H1 (cell line): ENCODE measurements around the gene CCNY. TPM values are rescaled to one million over a fixed set of nuclear protein-coding genes. Genes with fewer than 3 reads are reported as not detected.

ENCODE experiments used
- CTCF ChIA-PET: fragments of 300-600 bp; sonication (Branson Sonifier 250); formaldehyde crosslinking; loops from one replicate; lab custom pipeline; 2021; ENCODE audit not compliant: partially characterized antibody; lab: Charles Lee
- POLR2A ChIA-PET: fragments of 300-600 bp; sonication (Branson Sonifier 250); formaldehyde crosslinking; loops from one replicate; lab custom pipeline; 2021; ENCODE audit warnings: inconsistent platforms; ENCODE audit not compliant: partially characterized antibody; lab: Charles Lee
- DNase-seq, 2 experiments: peaks; one replicate each; pipeline versions ENCODE4 v3.0.0 to v3.0.0-alpha.2; 2010 to 2022; ENCODE audit warnings: low spot score in 2 of 2, low read depth in 1 of 2, mixed read lengths in 1 of 2
- FAIRE-seq: peaks from 2 replicates; lab custom pipeline; 2011; peaks lifted over from hg19 to GRCh38; lab: Jason Lieb, UNC
- H2AFZ ChIP-seq: 2 replicates; pipeline ENCODE4 v1.8.1; 2012; ENCODE audit warnings: low read length, inconsistent platforms
- H2AK5ac ChIP-seq: 2 replicates; pipeline ENCODE4 v1.6.1; 2013; ENCODE audit warnings: low read depth, low read length
- H2BK120ac ChIP-seq: replicated peaks from 2 replicates; pipeline ENCODE3; 2013; ENCODE audit warnings: low read depth, low read length, inconsistent platforms
- H2BK12ac ChIP-seq: 2 replicates; pipeline ENCODE4 v1.6.1; 2013; ENCODE audit warnings: low read depth, low read length
- H2BK15ac ChIP-seq: 2 replicates; pipeline ENCODE4 v1.6.1; 2013; ENCODE audit warnings: low read length
- H2BK20ac ChIP-seq: 2 replicates; pipeline ENCODE4 v1.6.1; 2013; ENCODE audit warnings: low read length
- H2BK5ac ChIP-seq: 2 replicates; pipeline ENCODE4 v1.6.1; 2013; ENCODE audit warnings: low read depth, low read length
- H3K14ac ChIP-seq: 2 replicates; pipeline ENCODE4 v1.6.1; 2013; ENCODE audit warnings: inconsistent platforms; ENCODE audit not compliant: insufficient read length
- H3K18ac ChIP-seq: 2 replicates; pipeline ENCODE4 v1.6.1; 2013; ENCODE audit warnings: low read length; ENCODE audit errors: extremely low read depth
- H3K23ac ChIP-seq: 2 replicates; pipeline ENCODE4 v1.6.1; 2013; ENCODE audit warnings: inconsistent platforms; ENCODE audit not compliant: insufficient read length
- H3K23me2 ChIP-seq: 2 replicates; pipeline ENCODE4 v1.6.1; 2013; ENCODE audit warnings: low read depth, low read length
- H3K27ac ChIP-seq: 2 replicates; pipeline ENCODE4 v1.6.1; 2011; ENCODE audit warnings: low read depth, low read length, inconsistent platforms
- H3K27me3 ChIP-seq, 4 experiments: replicated peaks in 1 of 4; 1 replicate in 1 of 4; 2 replicates in 3 of 4; pipeline versions ENCODE4 v1.6.1 to v1.8.1; 2011 to 2013; ENCODE audit warnings: low read length in 3 of 4, mild to moderate bottlenecking in 3 of 4, inconsistent platforms in 2 of 4, mixed read lengths in 2 of 4, moderate library complexity in 1 of 4; ENCODE audit not compliant: control insufficient read depth in 3 of 4, insufficient read depth in 3 of 4; ENCODE audit errors: extremely low read depth in 1 of 4
- H3K36me3 ChIP-seq, 4 experiments: 2 replicates each; pipeline versions ENCODE4 v1.6.1 to v1.8.1; 2011 to 2013; ENCODE audit warnings: mild to moderate bottlenecking in 4 of 4, low read length in 3 of 4, moderate library complexity in 2 of 4, control low read depth in 1 of 4, inconsistent platforms in 1 of 4; ENCODE audit not compliant: insufficient read depth in 4 of 4, control insufficient read depth in 2 of 4
- H3K4ac ChIP-seq: replicated peaks from 2 replicates; pipeline ENCODE3; 2013; ENCODE audit warnings: low read length, low read depth, mixed read lengths, inconsistent platforms; ENCODE audit not compliant: insufficient read length
- H3K4me1 ChIP-seq, 4 experiments: replicated peaks in 1 of 4; 1 replicate in 1 of 4; 2 replicates in 3 of 4; pipeline versions ENCODE4 v1.6.1 to v1.8.1; 2011 to 2013; ENCODE audit warnings: low read length in 3 of 4, inconsistent platforms in 2 of 4, mixed read lengths in 1 of 4; ENCODE audit not compliant: insufficient read depth in 4 of 4, control insufficient read depth in 3 of 4
- H3K4me2 ChIP-seq, 2 experiments: 2 replicates each; pipeline versions ENCODE4 v1.6.1 to v1.8.1; 2011 to 2013; ENCODE audit warnings: low read depth in 2 of 2, low read length in 2 of 2, control low read depth in 1 of 2, inconsistent platforms in 1 of 2, mild to moderate bottlenecking in 1 of 2; ENCODE audit not compliant: insufficient read depth in 1 of 2
- H3K4me3 ChIP-seq, 4 experiments: fragments of 200-600, 300-600 bp in 1 of 4; sonication (generic), shearing (Covaris generic), sonication (Bioruptor Twin) in 1 of 4; 2 replicates each; pipeline versions ENCODE4 v1.5.1 to v1.8.1; 2011 to 2016; ENCODE audit warnings: low read length in 4 of 4, low read depth in 3 of 4, control low read depth in 2 of 4, inconsistent platforms in 2 of 4, mild to moderate bottlenecking in 2 of 4, mixed read lengths in 1 of 4, moderate library complexity in 1 of 4; ENCODE audit not compliant: insufficient read depth in 2 of 4; ENCODE audit errors: extremely low read depth in 1 of 4
- H3K56ac ChIP-seq: replicated peaks from 2 replicates; pipeline ENCODE3; 2013; ENCODE audit warnings: low read depth, mild to moderate bottlenecking, mixed read lengths, low read length, inconsistent platforms; ENCODE audit not compliant: insufficient read length
- H3K79me1 ChIP-seq: 2 replicates; pipeline ENCODE4 v1.6.1; 2013; ENCODE audit warnings: low read depth, low read length, control low read depth
- H3K79me2 ChIP-seq, 2 experiments: 2 replicates each; pipeline versions ENCODE4 v1.6.1 to v1.8.1; 2012 to 2013; ENCODE audit warnings: low read length in 2 of 2, mild to moderate bottlenecking in 2 of 2, inconsistent platforms in 1 of 2; ENCODE audit not compliant: insufficient read depth in 2 of 2, control insufficient read depth in 1 of 2
- H3K9ac ChIP-seq, 4 experiments: replicated peaks in 1 of 4; 1 replicate in 1 of 4; 2 replicates in 3 of 4; pipeline versions ENCODE4 v1.6.1 to v1.8.1; 2011 to 2013; ENCODE audit warnings: low read depth in 3 of 4, low read length in 3 of 4, control low read depth in 2 of 4, mild to moderate bottlenecking in 2 of 4, moderate library complexity in 2 of 4, inconsistent platforms in 1 of 4; ENCODE audit errors: extremely low read depth in 1 of 4
- H3K9me3 ChIP-seq, 2 experiments: 2 replicates each; pipeline versions ENCODE4 v1.6.1 to v1.8.1; 2012 to 2013; ENCODE audit warnings: mild to moderate bottlenecking in 2 of 2, moderate library complexity in 2 of 2, control low read depth in 1 of 2, inconsistent platforms in 1 of 2, low read depth in 1 of 2, low read length in 1 of 2, mixed read lengths in 1 of 2; ENCODE audit not compliant: insufficient read depth in 2 of 2
- H4K20me1 ChIP-seq, 2 experiments: replicated peaks in 1 of 2; 2 replicates each; pipeline versions ENCODE3 to v1.8.1; 2011 to 2013; ENCODE audit warnings: inconsistent platforms in 2 of 2, low read length in 2 of 2, mild to moderate bottlenecking in 1 of 2; ENCODE audit not compliant: insufficient read depth in 2 of 2, control insufficient read depth in 1 of 2
- H4K5ac ChIP-seq: 2 replicates; pipeline ENCODE4 v1.6.1; 2013; ENCODE audit warnings: low read length, low read depth, mixed read lengths, inconsistent platforms; ENCODE audit not compliant: insufficient read length
- H4K8ac ChIP-seq: 2 replicates; pipeline ENCODE4 v1.8.0; 2013; ENCODE audit warnings: mild to moderate bottlenecking, moderate library complexity, low read length, inconsistent platforms; ENCODE audit not compliant: insufficient read depth; ENCODE audit errors: extremely low read depth
- H4K91ac ChIP-seq: replicated peaks from 2 replicates; pipeline ENCODE3; 2013; ENCODE audit warnings: low read length, mixed read lengths, inconsistent platforms; ENCODE audit not compliant: insufficient read length
- CHD1 ChIP-seq: IDR thresholded peaks from 2 replicates; pipeline ENCODE4 v1.6.1; 2012; ENCODE audit warnings: low read depth, low read length, improper control_type of control experiment
- CTCF ChIP-seq, 3 experiments: IDR thresholded peaks; 1 replicate in 2 of 3; 2 replicates in 1 of 3; pipeline versions ENCODE4 v1.5.1 to v1.6.1; 2011; ENCODE audit warnings: low read length in 3 of 3, mild to moderate bottlenecking in 3 of 3, inconsistent platforms in 2 of 3, low read depth in 1 of 3, moderate library complexity in 1 of 3; ENCODE audit not compliant: insufficient read depth in 1 of 3; ENCODE audit errors: control extremely low read depth in 1 of 3
- FOSL1 ChIP-seq: IDR thresholded peaks from 2 replicates; pipeline ENCODE4 v1.6.1; 2011; ENCODE audit warnings: mild to moderate bottlenecking, low read depth, low read length, moderate library complexity; ENCODE audit not compliant: insufficient read depth
- GABPA ChIP-seq: IDR thresholded peaks from 2 replicates; pipeline ENCODE4 v1.6.1; 2011; ENCODE audit warnings: mild to moderate bottlenecking, low read length, moderate library complexity, borderline replicate concordance; ENCODE audit not compliant: insufficient read depth
- MAX ChIP-seq: IDR thresholded peaks from 2 replicates; pipeline ENCODE4 v1.6.1; 2012; ENCODE audit warnings: inconsistent platforms
- RAD21 ChIP-seq, 2 experiments: IDR thresholded peaks in 1 of 2; conservative IDR thresholded peaks in 1 of 2; 2 replicates each; pipeline ENCODE4 v1.6.1; 2011; ENCODE audit warnings: low read depth in 2 of 2, low read length in 2 of 2, improper control_type of control experiment in 1 of 2, inconsistent platforms in 1 of 2, mild to moderate bottlenecking in 1 of 2, moderate library complexity in 1 of 2
- SP2 ChIP-seq: IDR thresholded peaks from 2 replicates; pipeline ENCODE4 v1.6.1; 2012; ENCODE audit warnings: mild to moderate bottlenecking, low read length, inconsistent platforms
- WGBS, 2 experiments: shearing (Covaris generic) in 1 of 2; methylation state at CpG; one replicate each; pipeline versions ENCODE4 v1.1.6 to v1.1.7; 2013 to 2015; ENCODE audit warnings: low lambda C conversion rate in 2 of 2, mixed read lengths in 2 of 2, inconsistent platforms in 1 of 2, low coverage in 1 of 2, missing lambda C conversion rate in 1 of 2; ENCODE audit not compliant: insufficient replicate concordance in 2 of 2, insufficient coverage in 1 of 2, insufficient read length in 1 of 2; ENCODE audit errors: extremely low coverage in 1 of 2, missing lambda C conversion rate in 1 of 2; 5-methylcytosine and 5-hydroxymethylcytosine counted together
- polyA plus RNA-seq, 7 experiments: library from polyadenylated mRNA; depleted of rRNA in 3 of 7; stranded (reverse) in 5 of 7; unstranded in 2 of 7; fragments of >200 nt in 5 of 7; fragments of 200-250 nt in 2 of 7; gene quantifications; 1 replicate in 5 of 7; 2 replicates in 1 of 7; 4 replicates in 1 of 7; pipeline versions ENCODE4 v1.2.1 to v1.2.3, GENCODE V29; 2011 to 2013; ENCODE audit warnings: missing spikeins in 2 of 7, mixed read lengths in 2 of 7
- total RNA-seq: library from RNA; stranded (reverse); fragmentation: NEBNext Ultra II Directional; extraction: Animal tissue kit (Norgen Biotek cat#: 25700); gene quantifications from 2 replicates; pipeline ENCODE4 v1.2.1, GENCODE V29; 2021
- TF ChIP-seq, protein P1 (sequence below): IDR thresholded peaks from 2 replicates; pipeline ENCODE4 v1.6.1; 2012; ENCODE audit warnings: low read length, inconsistent platforms

Gene CCNY
- total and polyA plus RNA-seq, 2 of the 8 experiments (the other 6 are each of a cell fraction or from before 2014, with no cell fraction given) = 25.3 to 68.2 TPM

- no peak overlapping the region for H3K18ac ChIP-seq
- H3K9ac ChIP-seq = no peak overlapping the region
- H2AFZ ChIP-seq = no peak overlapping the region
- no peak overlapping the region for H2BK120ac ChIP-seq
- WGBS, 2 experiments = 98% methylated on average over 4 of the region's 4 CpGs; no CpG with 5 or more reads in 1 of the 2 experiments
- no peaks in the 10 kb centered on the region for H3K27me3 ChIP-seq
- H2BK20ac ChIP-seq = no peak overlapping the region
- H3K4me1 ChIP-seq = no peaks in the 10 kb centered on the region
- POLR2A ChIA-PET = interaction anchor here (0.7 to 2.2 kb wide), 2 partner anchors 12 to 15 kb away, joined by 3 to 5 read pairs; no protein-coding TSS in a partner anchor
- no peak overlapping the region for H2AK5ac ChIP-seq
- no peak overlapping the region for H3K4me2 ChIP-seq
- no peak for FAIRE-seq
- H2BK5ac ChIP-seq = no peak overlapping the region
- H3K9me3 ChIP-seq = no peaks in the 10 kb centered on the region
- CTCF ChIA-PET = interaction anchor here (0.6 to 1.4 kb wide), 4 partner anchors 15 to 537 kb away, joined by 3 to 5 read pairs (median 3); no protein-coding TSS in a partner anchor
- H3K4me3 ChIP-seq = no peak overlapping the region
- H3K23me2 ChIP-seq = no peaks in the 10 kb centered on the region; the same call in 1 of the 2 replicates
- peaks cover 3 to 89% of the 10 kb centered on the region in 2 experiments; a peak in 3 of 4 replicates for H3K79me2 ChIP-seq
- H3K56ac ChIP-seq = no peak overlapping the region
- DNase-seq = no peak
- peaks cover 22% of the 10 kb centered on the region for H3K79me1 ChIP-seq
- H3K23ac ChIP-seq = no peak overlapping the region
- no peak overlapping the region for H3K14ac ChIP-seq
- no peak overlapping the region for H4K91ac ChIP-seq
- no peaks in the 10 kb centered on the region; a peak in 1 of 8 replicates for H3K36me3 ChIP-seq
- H4K5ac ChIP-seq = no peak overlapping the region
- no peak overlapping the region for H3K4ac ChIP-seq
- H4K8ac ChIP-seq = no peak overlapping the region
- peaks cover 0 to 2% of the 10 kb centered on the region in 2 experiments for H4K20me1 ChIP-seq
- H3K27ac ChIP-seq = no peak overlapping the region
- H2BK15ac ChIP-seq = no peak overlapping the region
- H2BK12ac ChIP-seq = no peak overlapping the region
- TF ChIP-seq GABPA = no peak
- no peak for TF ChIP-seq FOSL1
- TF ChIP-seq SP2 = no peak
- no peak for TF ChIP-seq MAX
- TF ChIP-seq CTCF (IDR thresholded peaks at IDR 0.05; ENCODE audit: control extremely low read depth in 1 of 3, insufficient read depth in 1 of 3, low read depth in 1 of 3, low read length in 3 of 3) = no peak
- TF ChIP-seq RAD21 (IDR thresholded peaks at IDR 0.05 in 1 of 2, conservative IDR thresholded peaks at IDR 0.05 in 1 of 2; ENCODE audit: low read depth in 2 of 2, low read length in 2 of 2) = no peak
- no peak for TF ChIP-seq CHD1
- TF ChIP-seq, protein P1, sequence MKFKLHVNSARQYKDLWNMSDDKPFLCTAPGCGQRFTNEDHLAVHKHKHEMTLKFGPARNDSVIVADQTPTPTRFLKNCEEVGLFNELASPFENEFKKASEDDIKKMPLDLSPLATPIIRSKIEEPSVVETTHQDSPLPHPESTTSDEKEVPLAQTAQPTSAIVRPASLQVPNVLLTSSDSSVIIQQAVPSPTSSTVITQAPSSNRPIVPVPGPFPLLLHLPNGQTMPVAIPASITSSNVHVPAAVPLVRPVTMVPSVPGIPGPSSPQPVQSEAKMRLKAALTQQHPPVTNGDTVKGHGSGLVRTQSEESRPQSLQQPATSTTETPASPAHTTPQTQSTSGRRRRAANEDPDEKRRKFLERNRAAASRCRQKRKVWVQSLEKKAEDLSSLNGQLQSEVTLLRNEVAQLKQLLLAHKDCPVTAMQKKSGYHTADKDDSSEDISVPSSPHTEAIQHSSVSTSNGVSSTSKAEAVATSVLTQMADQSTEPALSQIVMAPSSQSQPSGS = no peak
Observed at GRCh38 chr10:35437829-35438228, 101.5 kb downstream of the CCNY start.
